LNCAP (cell line): ENCODE measurements around the gene ELL.

Experiments
- TF ChIP-seq, protein P1 (sequence below): fragments of 450-650 bp; IDR thresholded peaks from 2 replicates; pipeline ENCODE4 v1.5.1; 2017; ENCODE audit warnings: mild to moderate bottlenecking

Gene ELL

DNA sequence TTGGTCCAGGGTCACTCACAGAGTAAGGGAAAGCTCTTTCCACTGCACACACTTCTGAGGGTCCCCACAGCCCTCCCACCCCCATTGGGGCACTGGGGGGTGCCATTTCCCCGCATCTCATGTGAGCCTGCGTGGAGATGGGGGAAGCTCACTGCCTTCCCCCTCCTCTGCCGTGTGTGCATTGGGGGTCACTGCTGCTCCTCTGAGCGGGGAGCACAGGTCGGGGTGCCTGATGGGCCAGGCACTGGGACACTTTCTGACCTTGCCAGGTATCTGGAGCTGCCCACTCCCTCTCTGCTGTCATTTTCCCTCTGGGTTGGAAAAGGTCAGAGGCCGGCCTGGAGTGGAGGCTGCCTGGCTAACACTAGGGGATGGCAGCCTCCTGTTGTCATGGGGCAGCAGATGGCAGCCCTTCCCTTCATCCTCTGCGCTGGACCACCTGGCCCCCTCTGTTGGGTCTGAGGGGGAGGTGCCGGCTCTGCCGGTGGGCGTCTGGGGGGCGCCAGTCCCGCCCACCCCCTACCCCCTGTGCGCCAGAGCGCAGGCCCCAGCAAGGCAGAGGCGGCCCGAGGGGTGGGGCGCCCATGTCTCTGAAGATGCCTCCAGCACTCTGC, 93.6 kb downstream of the ELL start:
- TF ChIP-seq, protein P1, sequence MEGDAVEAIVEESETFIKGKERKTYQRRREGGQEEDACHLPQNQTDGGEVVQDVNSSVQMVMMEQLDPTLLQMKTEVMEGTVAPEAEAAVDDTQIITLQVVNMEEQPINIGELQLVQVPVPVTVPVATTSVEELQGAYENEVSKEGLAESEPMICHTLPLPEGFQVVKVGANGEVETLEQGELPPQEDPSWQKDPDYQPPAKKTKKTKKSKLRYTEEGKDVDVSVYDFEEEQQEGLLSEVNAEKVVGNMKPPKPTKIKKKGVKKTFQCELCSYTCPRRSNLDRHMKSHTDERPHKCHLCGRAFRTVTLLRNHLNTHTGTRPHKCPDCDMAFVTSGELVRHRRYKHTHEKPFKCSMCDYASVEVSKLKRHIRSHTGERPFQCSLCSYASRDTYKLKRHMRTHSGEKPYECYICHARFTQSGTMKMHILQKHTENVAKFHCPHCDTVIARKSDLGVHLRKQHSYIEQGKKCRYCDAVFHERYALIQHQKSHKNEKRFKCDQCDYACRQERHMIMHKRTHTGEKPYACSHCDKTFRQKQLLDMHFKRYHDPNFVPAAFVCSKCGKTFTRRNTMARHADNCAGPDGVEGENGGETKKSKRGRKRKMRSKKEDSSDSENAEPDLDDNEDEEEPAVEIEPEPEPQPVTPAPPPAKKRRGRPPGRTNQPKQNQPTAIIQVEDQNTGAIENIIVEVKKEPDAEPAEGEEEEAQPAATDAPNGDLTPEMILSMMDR: no peak

DNA sequence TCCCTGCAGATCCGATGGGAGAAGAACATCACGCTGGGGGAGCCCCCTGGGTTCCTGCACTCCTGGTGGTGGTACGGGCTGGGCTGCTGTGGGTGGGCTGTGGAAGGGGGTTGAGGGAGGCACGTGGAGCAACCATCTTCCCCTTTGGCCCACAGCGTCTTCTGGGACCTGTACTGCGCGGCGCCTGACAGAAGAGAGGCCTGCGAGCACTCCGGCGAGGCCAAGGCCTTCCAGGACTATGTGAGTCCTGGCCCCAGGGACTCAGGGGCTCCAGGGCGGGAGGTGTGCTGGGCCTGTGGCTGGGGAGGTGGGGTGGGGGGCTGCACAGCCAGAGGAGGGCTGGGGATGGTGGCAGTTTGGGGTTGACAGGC, 94.1 kb downstream of the ELL start:
- TF ChIP-seq, protein P1: no peak

DNA sequence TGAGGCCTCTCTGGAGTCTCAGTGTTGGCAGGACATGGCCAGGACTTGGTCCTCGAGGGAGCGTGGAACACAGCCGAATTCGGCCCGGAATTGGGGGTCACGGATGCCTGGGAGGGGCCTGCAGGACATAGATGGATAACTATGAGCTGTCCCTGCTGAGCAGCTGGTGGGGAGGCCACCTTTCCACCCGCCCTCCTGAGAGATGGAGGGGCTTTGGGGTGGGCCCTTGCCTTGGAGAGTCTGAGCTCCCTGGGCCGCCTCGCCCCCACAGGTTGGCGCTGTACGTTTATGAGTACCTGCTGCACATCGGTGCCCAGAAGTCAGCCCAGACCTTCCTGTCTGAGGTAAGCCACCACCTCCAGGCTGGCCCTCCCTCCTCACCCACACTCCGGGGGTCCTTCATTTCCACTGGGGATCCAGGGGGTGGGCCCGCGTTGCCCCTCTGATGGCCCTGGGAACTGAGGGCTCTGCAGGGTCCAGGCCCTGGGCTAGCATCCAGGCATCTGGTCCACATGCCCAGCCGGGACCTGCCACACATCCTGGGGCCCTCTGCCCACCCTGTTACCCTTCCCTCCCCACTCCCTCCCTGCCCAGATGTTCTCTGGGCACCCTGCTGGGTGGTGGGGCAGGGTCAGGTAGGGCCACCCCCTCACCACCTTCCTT, 94.7 kb downstream of the ELL start:
- TF ChIP-seq, protein P1: no peak

DNA sequence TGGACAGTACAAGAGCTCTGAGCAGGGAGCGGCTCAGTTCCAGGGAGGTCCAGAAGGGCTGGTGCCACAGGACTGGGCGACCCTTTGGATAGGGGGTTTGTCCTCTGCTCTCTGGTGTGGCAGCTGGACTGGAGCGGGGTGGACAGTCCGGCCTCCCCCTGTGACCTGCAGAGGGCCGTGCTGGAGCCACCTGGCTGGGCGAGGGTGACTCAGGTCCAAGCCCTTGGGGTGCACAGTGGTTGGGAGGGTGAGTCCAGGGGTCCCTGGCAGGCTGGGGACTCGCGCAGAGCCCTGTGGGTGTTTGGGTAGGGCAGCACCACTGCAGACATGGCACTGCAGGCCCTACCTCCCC, 95.5 kb downstream of the ELL start:
- TF ChIP-seq, protein P1: no peak

DNA sequence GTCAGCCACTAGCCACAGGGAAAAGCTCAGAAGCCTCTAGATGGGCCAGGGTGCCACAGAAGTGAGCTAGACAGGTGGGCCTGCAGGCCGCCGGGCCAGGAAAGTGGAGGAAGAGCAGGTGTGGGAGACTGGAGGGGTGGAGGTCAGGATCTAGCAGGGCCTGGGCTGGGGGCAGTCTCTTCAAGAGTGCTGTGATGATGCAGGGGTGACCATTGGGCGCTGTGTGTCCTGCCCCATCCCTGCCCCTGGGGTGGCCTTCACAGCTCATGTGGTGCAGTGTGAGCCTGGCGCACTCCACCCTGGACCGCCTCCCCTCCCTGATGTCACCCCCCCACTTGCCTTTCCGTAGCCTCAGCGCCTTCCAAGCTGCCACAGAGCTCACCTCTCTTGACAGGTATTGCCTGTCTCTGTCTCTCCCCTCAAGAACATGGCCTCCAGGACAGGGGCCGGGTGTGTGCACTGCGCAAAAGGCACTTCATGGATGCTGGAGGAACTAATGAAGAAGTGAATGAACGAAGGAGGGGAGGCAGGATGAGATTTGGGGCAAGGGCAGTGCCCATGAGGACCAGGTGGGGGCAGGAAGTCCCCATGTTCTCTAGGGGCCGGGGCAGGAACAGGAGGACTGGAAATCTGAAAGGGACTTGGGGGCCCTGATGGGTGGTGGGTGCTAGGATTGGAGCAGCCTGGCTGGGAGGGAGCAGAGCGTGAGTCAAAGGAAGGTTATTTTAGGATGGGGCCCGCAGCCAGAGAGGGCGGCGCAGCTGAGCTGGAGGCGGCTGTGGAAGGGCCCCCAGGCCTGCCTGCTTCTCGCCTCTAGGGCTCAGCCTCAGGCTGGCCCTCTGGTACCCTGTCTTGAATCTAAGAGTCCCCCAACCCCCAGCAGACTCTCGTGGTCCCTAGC, 96.1 kb downstream of the ELL start:
- TF ChIP-seq, protein P1: no peak

DNA sequence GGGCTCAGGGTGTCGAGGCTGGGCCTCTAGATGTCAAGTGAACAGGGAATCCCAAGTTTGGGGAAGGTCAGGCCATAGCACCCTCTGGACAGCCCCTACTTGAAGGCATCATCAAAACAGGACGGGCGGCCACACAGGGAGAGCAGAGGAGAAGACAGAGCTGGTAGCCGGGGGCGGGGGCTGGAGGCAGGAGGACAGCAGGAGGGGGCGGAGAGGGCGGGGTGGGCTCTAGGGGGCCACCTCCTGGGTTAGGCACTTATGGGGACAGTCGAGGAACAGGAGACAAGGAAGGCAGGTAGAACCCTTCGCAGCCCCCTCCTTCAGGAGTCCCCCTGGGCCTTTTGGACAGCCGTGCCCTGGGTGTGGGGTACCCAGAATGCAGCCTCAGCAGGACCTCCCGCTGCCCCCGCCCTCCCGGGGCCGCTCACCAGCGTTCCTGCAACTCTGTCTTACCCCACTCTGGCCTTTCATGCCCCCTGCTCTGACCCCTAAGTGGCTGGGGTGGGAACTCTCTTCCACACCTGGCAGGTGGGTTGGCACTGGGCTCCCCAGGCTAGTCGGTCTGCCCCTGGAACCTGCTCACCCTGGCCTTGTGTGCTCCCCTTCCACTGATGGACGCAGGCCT, 96.9 kb downstream of the ELL start:
- TF ChIP-seq, protein P1: no peak

DNA sequence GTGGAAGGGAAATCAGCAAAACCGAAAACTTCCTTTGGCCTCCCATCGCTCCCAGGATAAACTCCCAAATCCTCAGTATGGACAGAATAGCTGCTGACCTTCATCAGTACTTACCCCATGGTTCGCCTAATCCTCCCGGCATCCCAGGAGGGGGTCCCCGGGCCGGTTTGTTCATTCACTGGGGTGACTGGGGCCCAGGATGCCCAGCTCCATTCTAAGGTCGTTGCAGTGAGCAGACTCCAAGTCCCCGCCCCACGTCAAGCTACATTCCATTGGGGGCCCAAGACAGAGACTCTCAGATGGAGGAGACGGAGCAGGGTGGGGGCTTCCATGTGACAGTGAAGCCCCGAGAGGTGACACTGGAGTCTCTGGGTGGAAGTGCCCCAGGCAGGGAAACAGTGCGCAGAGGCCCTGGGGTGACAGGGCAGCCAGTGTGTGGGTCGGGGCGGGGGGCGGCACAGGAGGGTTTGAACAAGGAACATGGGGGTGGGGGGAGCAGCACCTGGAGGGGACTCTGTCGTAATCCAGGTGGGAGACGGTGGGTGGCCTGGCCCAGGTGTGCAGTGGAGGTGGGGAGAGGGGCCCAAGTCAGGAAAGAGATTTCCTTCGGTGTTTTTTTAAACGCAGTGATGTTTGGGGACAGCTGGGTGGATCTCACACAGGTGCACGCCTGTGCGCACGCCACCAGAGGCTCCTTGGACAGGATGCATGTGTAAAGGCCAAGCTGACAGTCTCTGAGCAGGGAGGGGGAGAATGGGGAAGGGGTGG, 97.6 kb downstream of the ELL start:
- TF ChIP-seq, protein P1: no peak
